Activated effector memory CD4-positive, alpha-beta T cell treated with Interleukin-2 at 50 U/mL for 16 hours (primary cell): Measurements from ENCODE around the gene MRPL38.
A peak's percentile ranks its signal among the peaks of the same experiment; 100 is the strongest.

Experiments
- DNase-seq: peaks from one replicate; pipeline ENCODE4 v3.0.0-alpha.2; 2020

Gene MRPL38

GRCh38 chr17:75917917-75918445 lies 13.3 kb upstream of the MRPL38 start:
- DNase-seq = no peak

- DNase-seq = no peak
Observed at GRCh38 chr17:75917141-75917916, 12.6 kb upstream of the MRPL38 start.

GRCh38 chr17:75915268-75915667 lies 10.6 kb upstream of the MRPL38 start:
- DNase-seq = no peak

- no peak for DNase-seq
Observed at GRCh38 chr17:75914643-75915267, 10.1 kb upstream of the MRPL38 start.

- no peak for DNase-seq
Observed at GRCh38 chr17:75913537-75914210, 9.0 kb upstream of the MRPL38 start.

GRCh38 chr17:75910699-75911098 lies 6.0 kb upstream of the MRPL38 start:
- DNase-seq = no peak

GRCh38 chr17:75909812-75910274 lies 5.2 kb upstream of the MRPL38 start:
- no peak for DNase-seq

- no peak for DNase-seq
Observed at GRCh38 chr17:75909051-75909811, 4.5 kb upstream of the MRPL38 start.

GRCh38 chr17:75908201-75908600 lies 3.5 kb upstream of the MRPL38 start:
- DNase-seq = no peak

- no peak for DNase-seq
Observed at GRCh38 chr17:75906143-75906884, 1.6 kb upstream of the MRPL38 start.

- DNase-seq = no peak
Observed at GRCh38 chr17:75902406-75902805, 2.3 kb downstream of the MRPL38 start.

GRCh38 chr17:75901727-75902126 lies 3.0 kb downstream of the MRPL38 start:
- no peak for DNase-seq

GRCh38 chr17:75900691-75901533 lies 3.8 kb downstream of the MRPL38 start:
- DNase-seq = no peak

GRCh38 chr17:75899767-75900468 lies 4.8 kb downstream of the MRPL38 start:
- DNase-seq = no peak

- no peak for DNase-seq
Observed at GRCh38 chr17:75899353-75899752, 5.3 kb downstream of the MRPL38 start.

GRCh38 chr17:75898791-75899190 lies 5.9 kb downstream of the MRPL38 start:
- DNase-seq = no peak

GRCh38 chr17:75898065-75898464 lies 6.6 kb downstream of the MRPL38 start:
- no peak for DNase-seq

- no peak for DNase-seq
Observed at GRCh38 chr17:75897160-75898019, 7.3 kb downstream of the MRPL38 start.

GRCh38 chr17:75896415-75897159 lies 8.1 kb downstream of the MRPL38 start, which contains the start of gene TRIM65:
TSS of gene TRIM65 (minus strand) at chr17:75896951. CDS start at chr17:75896937, 14 bp downstream.
- peak; percentile 72 for DNase-seq
